Hepatocyte (in vitro differentiated cells): ENCODE results near the gene CTDSPL2. TPM values are rescaled to one million over a fixed set of nuclear protein-coding genes. Genes with fewer than 3 reads are reported as not detected.

Experiments
- DNase-seq: peaks from one replicate; pipeline ENCODE4 v3.0.0-alpha.2; 2016; ENCODE audit warnings: low spot score
- H2AFZ ChIP-seq: fragments of 200-600 bp; sonication (generic); 2 replicates; pipeline ENCODE4 v1.6.0; 2016; ENCODE audit warnings: antibody characterized with exemption, mild to moderate bottlenecking
- H3K27ac ChIP-seq: fragments of 200-600 bp; sonication (generic); 2 replicates; pipeline ENCODE4 v1.5.1; 2016; ENCODE audit warnings: mild to moderate bottlenecking
- H3K27me3 ChIP-seq: fragments of 200-600 bp; sonication (generic); 2 replicates; pipeline ENCODE4 v1.6.1; 2016
- H3K36me3 ChIP-seq: fragments of 200-600 bp; sonication (generic); replicated peaks from 2 replicates; pipeline ENCODE4 v1.5.1; 2016; ENCODE audit warnings: low read depth; ENCODE audit not compliant: insufficient read depth
- H3K4me1 ChIP-seq: fragments of 200-600 bp; sonication (generic); 2 replicates; pipeline ENCODE4 v1.5.1; 2016; ENCODE audit warnings: mild to moderate bottlenecking, moderate library complexity; ENCODE audit not compliant: insufficient read depth
- H3K4me2 ChIP-seq: fragments of 200-600 bp; sonication (generic); 2 replicates; pipeline ENCODE4 v1.6.0; 2016
- H3K4me3 ChIP-seq: fragments of 200-600 bp; sonication (generic); 2 replicates; pipeline ENCODE4 v1.5.1; 2016; ENCODE audit warnings: mild to moderate bottlenecking
- H3K79me2 ChIP-seq: fragments of 200-600 bp; sonication (generic); 2 replicates; pipeline ENCODE4 v1.6.0; 2017; ENCODE audit warnings: mild to moderate bottlenecking
- H3K9me2 ChIP-seq: fragments of 200-600 bp; sonication (generic); replicated peaks from 2 replicates; pipeline ENCODE4 v1.6.0; 2017; ENCODE audit warnings: mild to moderate bottlenecking; ENCODE audit not compliant: insufficient read depth
- H3K9me3 ChIP-seq: fragments of 200-600 bp; sonication (generic); 2 replicates; pipeline ENCODE4 v1.5.1; 2016; ENCODE audit warnings: low read depth, mild to moderate bottlenecking
- H4K20me1 ChIP-seq: fragments of 200-600 bp; sonication (generic); 2 replicates; pipeline ENCODE4 v1.6.0; 2016; ENCODE audit warnings: mild to moderate bottlenecking; ENCODE audit not compliant: insufficient read depth, poor library complexity, severe bottlenecking
- CTCF ChIP-seq: fragments of 200-600 bp; sonication (generic); IDR thresholded peaks from 2 replicates; pipeline ENCODE4 v1.5.1; 2016; ENCODE audit warnings: antibody characterized with exemption, mild to moderate bottlenecking; ENCODE audit not compliant: poor library complexity
- EZH2 ChIP-seq: fragments of 200-600 bp; sonication (generic); IDR thresholded peaks from 2 replicates; pipeline ENCODE4 v1.6.1; 2016; ENCODE audit warnings: antibody characterized with exemption, mild to moderate bottlenecking, borderline replicate concordance
- EZH2phosphoT487 ChIP-seq: fragments of 200-600 bp; sonication (generic); IDR thresholded peaks from one replicate; pipeline ENCODE4 v1.6.1; 2018; ENCODE audit warnings: antibody characterized with exemption, mild to moderate bottlenecking, low read depth, moderate library complexity; ENCODE audit not compliant: unreplicated experiment, severe bottlenecking
- WGBS: methylation state at CpG from one replicate; pipeline ENCODE4 v1.1.6; 2016; ENCODE audit warnings: low lambda C conversion rate; ENCODE audit errors: missing lambda C conversion rate; 5-methylcytosine and 5-hydroxymethylcytosine counted together
- polyA plus RNA-seq: library from polyadenylated mRNA; unstranded; fragments of >200 nt; fragmentation: Nextera tagmentation; extraction: Ambion mirVana; gene quantifications from 2 replicates; pipeline ENCODE4 v1.2.1, GENCODE V29; 2016
- total RNA-seq: library from RNA; depleted of rRNA; stranded (reverse); fragments of >200 nt; gene quantifications from 2 replicates; pipeline ENCODE4 v1.2.3, GENCODE V29; 2014

Gene CTDSPL2
- total and polyA plus RNA-seq, 2 experiments from 2014 or later, result 9.6 to 52.0 TPM

GRCh38 chr15:44458429-44458828 is 31.0 kb downstream of the CTDSPL2 start:
- Histone ChIP-seq H4K20me1 (peaks cover 17% of the 10 kb centered on the region), H3K4me1 (no peaks in the 10 kb centered on the region), H3K9me3 (no peaks in the 10 kb centered on the region), H3K27ac (no peak overlapping the region), H3K36me3 (no peaks in the 10 kb centered on the region), H3K9me2 (no peaks in the 10 kb centered on the region), H3K27me3 (no peaks in the 10 kb centered on the region), H3K79me2 (peaks cover 90% of the 10 kb centered on the region), H2AFZ (no peak overlapping the region), H3K4me3 (no peak overlapping the region), H3K4me2 (no peak overlapping the region)
- WGBS, result 76% methylated on average over 4 of the region's 4 CpGs
- no peak for TF ChIP-seq EZH2
- no peak for TF ChIP-seq CTCF
- no peak for TF ChIP-seq EZH2phosphoT487
- no peak for DNase-seq

- H3K4me2 ChIP-seq, result no peak overlapping the region
- TF ChIP-seq CTCF, result no peak
- TF ChIP-seq EZH2phosphoT487, result no peak
- TF ChIP-seq EZH2, result no peak
- WGBS, result 77% methylated on average over 3 of the region's 3 CpGs
- DNase-seq, result no peak
- H3K4me3 ChIP-seq, result no peak overlapping the region
- H3K79me2 ChIP-seq, result peaks cover 61% of the 10 kb centered on the region
- no peak overlapping the region for H3K27ac ChIP-seq
- H3K4me1 ChIP-seq, result no peaks in the 10 kb centered on the region
- no peaks in the 10 kb centered on the region for H4K20me1 ChIP-seq
- H3K27me3 ChIP-seq, result no peaks in the 10 kb centered on the region
- no peaks in the 10 kb centered on the region for H3K9me3 ChIP-seq
- no peaks in the 10 kb centered on the region for H3K9me2 ChIP-seq
- no peak overlapping the region for H2AFZ ChIP-seq
- H3K36me3 ChIP-seq, result no peaks in the 10 kb centered on the region
These were observed 41.4 kb downstream of the CTDSPL2 start for GRCh38 chr15:44468709-44469385.

GRCh38 chr15:44471885-44472455 is 44.5 kb downstream of the CTDSPL2 start:
- peaks cover 51% of the 10 kb centered on the region for H3K79me2 ChIP-seq
- H3K9me3 ChIP-seq, result no peaks in the 10 kb centered on the region
- H3K36me3 ChIP-seq, result no peaks in the 10 kb centered on the region
- no peaks in the 10 kb centered on the region for H3K4me1 ChIP-seq
- no peak overlapping the region for H2AFZ ChIP-seq
- TF ChIP-seq EZH2 (no peak), CTCF (no peak), EZH2phosphoT487 (no peak)
- WGBS, result 99% methylated on average over 2 of the region's 2 CpGs
- H3K9me2 ChIP-seq, result no peaks in the 10 kb centered on the region
- no peak overlapping the region for H3K27ac ChIP-seq
- no peaks in the 10 kb centered on the region for H3K27me3 ChIP-seq
- no peak overlapping the region for H3K4me3 ChIP-seq
- DNase-seq, result no peak
- no peak overlapping the region for H3K4me2 ChIP-seq
- H4K20me1 ChIP-seq, result no peaks in the 10 kb centered on the region
